ENCODE measurements around the gene CTIF. TPM values are rescaled to one million over a fixed set of nuclear protein-coding genes. Genes with fewer than 3 reads are reported as not detected.

Gene CTIF
- polyA plus RNA-seq, 3 donors = 0.38 to 8.7 (median 1.2) TPM

- H3K9ac ChIP-seq (ENCODE audit: insufficient read depth, low read length, poor library complexity, severe bottlenecking) = no peak overlapping the region
- H3K27ac Mint-ChIP-seq = no peak overlapping the region
- no peak overlapping the region for H3K4me3 ChIP-seq (replicated peaks in 1 of 3; ENCODE audit: low read depth in 2 of 3, low read length in 3 of 3)
- no peaks in the 10 kb centered on the region for H3K79me2 ChIP-seq (ENCODE audit: insufficient read depth, low read length)
- peaks cover 0 to under 1% of the 10 kb centered on the region in 2 donors for H3K36me3 ChIP-seq (replicated peaks in 1 of 2; ENCODE audit: control insufficient read depth in 1 of 2, insufficient read depth in 2 of 2, low read length in 2 of 2)
- no peak overlapping the region for H3K4me2 ChIP-seq (replicated peaks; ENCODE audit: extremely low read depth, low read length, poor library complexity, severe bottlenecking)
- H3K4me1 Mint-ChIP-seq = peaks cover 30% of the 10 kb centered on the region
- no peak for TF ChIP-seq CTCF (IDR thresholded peaks at IDR 0.05)
- peaks cover 58% of the 10 kb centered on the region for H4K20me1 ChIP-seq (ENCODE audit: insufficient read depth, low read length)
- peaks cover 16 to 26% of the 10 kb centered on the region in 2 donors for H3K36me3 Mint-ChIP-seq
- intact Hi-C loops (cut with micrococcal nuclease) = no loop called here
- peaks cover 0 to 5% (median 4%) of the 10 kb centered on the region in 3 donors for H3K27me3 Mint-ChIP-seq (ENCODE audit: low read depth in 3 of 3)
- H3K9me3 Mint-ChIP-seq = peaks cover 0 to 3% (median 0%) of the 10 kb centered on the region in 7 donors
- WGBS (ENCODE audit: insufficient coverage) = 100% methylated on average over 2 of the region's 2 CpGs
- H3K4me1 ChIP-seq (ENCODE audit: control insufficient read depth in 1 of 2, insufficient read depth in 2 of 2, low read length in 2 of 2) = peaks cover 12 to 20% of the 10 kb centered on the region in 2 donors
- H3K9me3 ChIP-seq (replicated peaks in 1 of 2; ENCODE audit: control insufficient read depth in 1 of 2, insufficient read depth in 1 of 2, low read length in 2 of 2) = no peaks in the 10 kb centered on the region
- no peaks in the 10 kb centered on the region for H3K27me3 ChIP-seq (ENCODE audit: control insufficient read depth in 2 of 2, insufficient read depth in 2 of 2, low read length in 2 of 2)
- no peak for DNase-seq
- H3K4me3 Mint-ChIP-seq = no peak overlapping the region
- no peak overlapping the region for H3K27ac ChIP-seq (ENCODE audit: low read depth in 1 of 2, low read length in 2 of 2)
- H2AFZ ChIP-seq (ENCODE audit: insufficient read depth, low read depth, low read length, poor library complexity, severe bottlenecking) = no peak overlapping the region
Measured at GRCh38 chr18:48550101-48550729, 11.4 kb downstream of the CTIF start.

GRCh38 chr18:48551100-48551499 lies 12.3 kb downstream of the CTIF start:
- Mint-ChIP-seq H3K36me3 (peaks cover 21 to 34% of the 10 kb centered on the region in 2 donors), H3K9me3 (peaks cover 0 to 3% (median 0%) of the 10 kb centered on the region in 7 donors), H3K27ac (no peak overlapping the region), H3K4me3 (no peak overlapping the region), H3K27me3 (ENCODE audit: low read depth in 3 of 3) (peaks cover 0 to 3% (median 3%) of the 10 kb centered on the region in 3 donors), H3K4me1 (peaks cover 23% of the 10 kb centered on the region)
- 100% methylated on average over 2 of the region's 2 CpGs for WGBS (ENCODE audit: insufficient coverage)
- H3K27me3 ChIP-seq (ENCODE audit: control insufficient read depth in 2 of 2, insufficient read depth in 2 of 2, low read length in 2 of 2) = no peaks in the 10 kb centered on the region
- no peak overlapping the region for H3K9ac ChIP-seq (ENCODE audit: insufficient read depth, low read length, poor library complexity, severe bottlenecking)
- intact Hi-C loops (cut with micrococcal nuclease) = no loop called here
- no peaks in the 10 kb centered on the region for H3K9me3 ChIP-seq (replicated peaks in 1 of 2; ENCODE audit: control insufficient read depth in 1 of 2, insufficient read depth in 1 of 2, low read length in 2 of 2)
- H3K4me2 ChIP-seq (replicated peaks; ENCODE audit: extremely low read depth, low read length, poor library complexity, severe bottlenecking) = no peak overlapping the region
- H3K79me2 ChIP-seq (ENCODE audit: insufficient read depth, low read length) = no peaks in the 10 kb centered on the region
- no peak for DNase-seq
- TF ChIP-seq CTCF (IDR thresholded peaks at IDR 0.05) = no peak
- peaks cover 0 to 9% of the 10 kb centered on the region in 2 donors for H3K36me3 ChIP-seq (replicated peaks in 1 of 2; ENCODE audit: control insufficient read depth in 1 of 2, insufficient read depth in 2 of 2, low read length in 2 of 2)
- peaks cover 49% of the 10 kb centered on the region for H4K20me1 ChIP-seq (ENCODE audit: insufficient read depth, low read length)
- H2AFZ ChIP-seq (ENCODE audit: insufficient read depth, low read depth, low read length, poor library complexity, severe bottlenecking) = no peak overlapping the region
- H3K27ac ChIP-seq (ENCODE audit: low read depth in 1 of 2, low read length in 2 of 2) = no peak overlapping the region
- no peak overlapping the region for H3K4me3 ChIP-seq (replicated peaks in 1 of 3; ENCODE audit: low read depth in 2 of 3, low read length in 3 of 3)
- H3K4me1 ChIP-seq (ENCODE audit: control insufficient read depth in 1 of 2, insufficient read depth in 2 of 2, low read length in 2 of 2) = peaks cover 6 to 11% of the 10 kb centered on the region in 2 donors
